Heart left ventricle (tissue), 13 donors: ENCODE measurements around the gene SMPD3.

Experiments
- POLR2A ChIP-seq, 2 donors: fragments of 450-650 bp; IDR thresholded peaks; one replicate each; pipeline ENCODE4 v1.6.1; 2017; ENCODE audit warnings: antibody characterized with exemption in 2 of 2, mild to moderate bottlenecking in 2 of 2, moderate library complexity in 2 of 2
- TF ChIP-seq, protein P1 (sequence below), 12 donors: fragments of 200-600 bp; sonication (generic) in 4 of 12; IDR thresholded peaks; one replicate each; pipeline versions ENCODE4 v1.5.0 to v1.8.0; 2018 to 2022; ENCODE audit warnings: antibody characterized with exemption in 12 of 12, mild to moderate bottlenecking in 5 of 12
- donor health status: ischemic (EF 13 %, LVEDD 7.1; RV severe dilation, severe dysfunction).
- donor health status: DM: no; HTN: yes; CAD: no.
- donor health status: DM: no; HTN: no; CAD: no.
- donor health status: ischemic (EF 25% LVEDD 6.9; RV normal size, moderate dysfunction).
- donor health status: ischemic (EF 25% LVEDD 5.7; RV mildly dilated, moderate dysfunction).
- donor health status: ischemic (EF 35%, LVEDD 5.7; RV mildly dilated, moderate dysfunction).
- donor health status: nonischemic (EF 11% LVEDD 7.7; RV severe dilation, severe dysfunction).
- donor health status: DM: yes; HTN: yes; CAD: no.
- donor health status: PGD.
- donor health status: ischemic (EF 29% LVEDD 5.4; RV normal size, mild dysfunction).
- donor health status: nonischemic (EF 23%, LVEDD 6.1; RV moderate dilation, normal function).

GRCh38 chr16:68475071-68475470, 26.8 kb upstream of the SMPD3 start:
- TF ChIP-seq, protein P1, sequence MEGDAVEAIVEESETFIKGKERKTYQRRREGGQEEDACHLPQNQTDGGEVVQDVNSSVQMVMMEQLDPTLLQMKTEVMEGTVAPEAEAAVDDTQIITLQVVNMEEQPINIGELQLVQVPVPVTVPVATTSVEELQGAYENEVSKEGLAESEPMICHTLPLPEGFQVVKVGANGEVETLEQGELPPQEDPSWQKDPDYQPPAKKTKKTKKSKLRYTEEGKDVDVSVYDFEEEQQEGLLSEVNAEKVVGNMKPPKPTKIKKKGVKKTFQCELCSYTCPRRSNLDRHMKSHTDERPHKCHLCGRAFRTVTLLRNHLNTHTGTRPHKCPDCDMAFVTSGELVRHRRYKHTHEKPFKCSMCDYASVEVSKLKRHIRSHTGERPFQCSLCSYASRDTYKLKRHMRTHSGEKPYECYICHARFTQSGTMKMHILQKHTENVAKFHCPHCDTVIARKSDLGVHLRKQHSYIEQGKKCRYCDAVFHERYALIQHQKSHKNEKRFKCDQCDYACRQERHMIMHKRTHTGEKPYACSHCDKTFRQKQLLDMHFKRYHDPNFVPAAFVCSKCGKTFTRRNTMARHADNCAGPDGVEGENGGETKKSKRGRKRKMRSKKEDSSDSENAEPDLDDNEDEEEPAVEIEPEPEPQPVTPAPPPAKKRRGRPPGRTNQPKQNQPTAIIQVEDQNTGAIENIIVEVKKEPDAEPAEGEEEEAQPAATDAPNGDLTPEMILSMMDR (IDR thresholded peaks at IDR 0.05) = no peak
- no peak for TF ChIP-seq POLR2A (IDR thresholded peaks at IDR 0.05)
